HepG2 (cell line): ENCODE results near the gene SLC2A11. TPM values are rescaled to one million over a fixed set of nuclear protein-coding genes. Genes with fewer than 3 reads are reported as not detected.

Experiments
- ADNP ChIP-seq: sonication (generic); formaldehyde crosslinking; IDR thresholded peaks from 2 replicates; pipeline ENCODE4 v1.4.0; 2020; ENCODE audit warnings: missing genetic modification reagents
- CHCHD3 ChIP-seq: sonication (generic); formaldehyde crosslinking; IDR thresholded peaks from 2 replicates; pipeline ENCODE4 v1.8.0; 2022; ENCODE audit warnings: mild to moderate bottlenecking, missing genetic modification reagents, moderate library complexity
- ESRRA ChIP-seq: sonication (generic); formaldehyde crosslinking; IDR thresholded peaks from 2 replicates; pipeline ENCODE4 v1.5.1; 2020; ENCODE audit warnings: mild to moderate bottlenecking, low read depth, missing genetic modification reagents
- HOMEZ ChIP-seq: IDR thresholded peaks from 2 replicates; pipeline ENCODE4 v1.6.1; 2016; ENCODE audit warnings: low read depth
- IRF9 ChIP-seq: sonication (generic); formaldehyde crosslinking; IDR thresholded peaks from 2 replicates; pipeline ENCODE4 v1.8.0; 2022; ENCODE audit warnings: missing genetic modification reagents, mild to moderate bottlenecking, borderline replicate concordance
- JUNB ChIP-seq: sonication (generic); formaldehyde crosslinking; IDR thresholded peaks from 2 replicates; pipeline ENCODE4 v1.8.0; 2022; ENCODE audit warnings: missing genetic modification reagents, mild to moderate bottlenecking, borderline replicate concordance
- KLF12 ChIP-seq: sonication (generic); formaldehyde crosslinking; IDR thresholded peaks from 2 replicates; pipeline ENCODE4 v1.4.0; 2020; ENCODE audit warnings: missing genetic modification reagents, borderline replicate concordance
- MTF1 ChIP-seq: sonication (generic); formaldehyde crosslinking; IDR thresholded peaks from 2 replicates; pipeline ENCODE4 v1.5.0; 2020; ENCODE audit warnings: missing genetic modification reagents
- PBX2 ChIP-seq: IDR thresholded peaks from 2 replicates; pipeline ENCODE4 v1.6.1; 2016; ENCODE audit warnings: control low read depth
- POLR2A ChIP-seq, 2 experiments: IDR thresholded peaks; 2 replicates each; pipeline ENCODE4 v1.6.1; 2011; ENCODE audit warnings: low read depth in 2 of 2, low read length in 2 of 2, mild to moderate bottlenecking in 1 of 2, moderate library complexity in 1 of 2; ENCODE audit not compliant: insufficient read depth in 1 of 2
- SP140L ChIP-seq: sonication (generic); formaldehyde crosslinking; IDR thresholded peaks from 2 replicates; pipeline ENCODE4 v1.4.0; 2020; ENCODE audit warnings: missing genetic modification reagents, borderline replicate concordance
- SP4 ChIP-seq: sonication (generic); formaldehyde crosslinking; IDR thresholded peaks from 2 replicates; pipeline ENCODE4 v1.8.1; 2023; ENCODE audit warnings: mild to moderate bottlenecking, missing genetic modification reagents
- SPEN ChIP-seq: sonication (generic); formaldehyde crosslinking; IDR thresholded peaks from 2 replicates; pipeline ENCODE4 v1.5.1; 2020; ENCODE audit warnings: low read depth, mild to moderate bottlenecking, missing genetic modification reagents
- TARDBP ChIP-seq: sonication (generic); formaldehyde crosslinking; IDR thresholded peaks from 2 replicates; pipeline ENCODE4 v1.8.0; 2022; ENCODE audit warnings: mild to moderate bottlenecking, missing genetic modification reagents
- TBX2 ChIP-seq: sonication (generic); formaldehyde crosslinking; IDR thresholded peaks from 2 replicates; pipeline ENCODE4 v1.5.0; 2020; ENCODE audit warnings: missing genetic modification reagents, mild to moderate bottlenecking, borderline replicate concordance
- ZFP41 ChIP-seq: sonication (generic); formaldehyde crosslinking; IDR thresholded peaks from 2 replicates; pipeline ENCODE4 v1.4.0; 2020; ENCODE audit warnings: mild to moderate bottlenecking, missing genetic modification reagents, borderline replicate concordance
- ZMAT3 ChIP-seq: sonication (generic); formaldehyde crosslinking; conservative IDR thresholded peaks from 2 replicates; pipeline ENCODE4 v1.7.0; 2021; ENCODE audit warnings: missing genetic modification reagents
- ZNF24 ChIP-seq: fragments of 450-650 bp; IDR thresholded peaks from 2 replicates; pipeline ENCODE4 v1.6.1; 2017; ENCODE audit warnings: antibody characterized with exemption, mild to moderate bottlenecking
- ZNF256 ChIP-seq: sonication (generic); formaldehyde crosslinking; conservative IDR thresholded peaks from 2 replicates; pipeline ENCODE4 v1.4.0; 2020; ENCODE audit warnings: missing genetic modification reagents
- ZNF639 ChIP-seq: conservative IDR thresholded peaks from 2 replicates; pipeline ENCODE4 v1.6.1; 2018; ENCODE audit warnings: missing genetic modification reagents
- ZNF777 ChIP-seq: sonication (generic); formaldehyde crosslinking; IDR thresholded peaks from 2 replicates; pipeline ENCODE4 v1.4.0; 2020; ENCODE audit warnings: missing genetic modification reagents
- ZNF850 ChIP-seq: sonication (generic); formaldehyde crosslinking; conservative IDR thresholded peaks from 2 replicates; pipeline ENCODE4 v1.9.0; 2021; ENCODE audit warnings: mild to moderate bottlenecking, missing genetic modification reagents
- ZSCAN25 ChIP-seq: sonication (generic); formaldehyde crosslinking; IDR thresholded peaks from 2 replicates; pipeline ENCODE4 v1.8.0; 2022; ENCODE audit warnings: mild to moderate bottlenecking, missing genetic modification reagents
- ZSCAN29 ChIP-seq: sonication (generic); formaldehyde crosslinking; conservative IDR thresholded peaks from 2 replicates; pipeline ENCODE4 v1.4.0; 2020; ENCODE audit warnings: mild to moderate bottlenecking, missing genetic modification reagents
- polyA plus RNA-seq, 8 experiments: library from polyadenylated mRNA; depleted of rRNA in 3 of 8; stranded (reverse) in 7 of 8; unstranded in 1 of 8; fragments of >200 nt; fragmentation: Illumina TruSeq in 4 of 8; extraction: Trizol in 4 of 8; gene quantifications; 2 replicates each; pipeline versions ENCODE4 v1.2.1 to v1.2.3, GENCODE V29; 2011 to 2016; ENCODE audit warnings: low read depth in 4 of 8, missing spikeins in 1 of 8, mixed read lengths in 1 of 8; ENCODE audit not compliant: insufficient read depth in 1 of 8
- total RNA-seq, 5 experiments: library from RNA; depleted of rRNA; stranded (reverse); fragments of >200 nt; fragmentation: Illumina TruSeq; extraction: Trizol; gene quantifications; 2 replicates each; pipeline ENCODE4 v1.2.3, GENCODE V29; 2016; ENCODE audit warnings: low read depth in 1 of 5
- TF ChIP-seq, protein P1 (sequence below): sonication (generic); formaldehyde crosslinking; IDR thresholded peaks from 2 replicates; pipeline ENCODE4 v1.5.0; 2020; ENCODE audit warnings: mild to moderate bottlenecking, low read depth, missing genetic modification reagents, borderline replicate concordance

SLC2A11 gene
- total and polyA plus RNA-seq, 2 of the 13 experiments (the other 11 are each of a cell fraction or from before 2014, with no cell fraction given): 15.2 to 15.4 TPM

DNA sequence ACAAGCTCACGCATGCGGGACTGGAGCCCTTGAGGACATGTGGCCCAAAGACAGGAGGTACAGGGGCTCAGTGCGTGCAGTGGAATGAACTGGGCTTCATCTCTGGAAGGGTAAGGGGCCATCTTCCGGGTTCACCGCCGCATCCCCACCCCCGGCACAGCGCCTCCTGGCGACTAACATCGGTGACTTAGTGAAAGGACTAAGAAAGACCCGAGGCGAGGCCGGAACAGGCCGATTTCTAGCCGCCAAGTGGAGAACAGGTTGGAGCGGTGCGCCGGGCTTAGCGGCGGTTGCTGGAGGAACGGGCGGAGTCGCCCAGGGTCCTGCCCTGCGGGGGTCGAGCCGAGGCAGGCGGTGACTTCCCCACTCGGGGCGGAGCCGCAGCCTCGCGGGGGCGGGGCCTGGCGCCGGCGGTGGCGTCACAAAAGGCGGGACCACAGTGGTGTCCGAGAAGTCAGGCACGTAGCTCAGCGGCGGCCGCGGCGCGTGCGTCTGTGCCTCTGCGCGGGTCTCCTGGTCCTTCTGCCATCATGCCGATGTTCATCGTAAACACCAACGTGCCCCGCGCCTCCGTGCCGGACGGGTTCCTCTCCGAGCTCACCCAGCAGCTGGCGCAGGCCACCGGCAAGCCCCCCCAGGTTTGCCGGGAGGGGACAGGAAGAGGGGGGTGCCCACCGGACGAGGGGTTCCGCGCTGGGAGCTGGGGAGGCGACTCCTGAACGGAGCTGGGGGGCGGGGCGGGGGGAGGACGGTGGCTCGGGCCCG lies 36.5 kb downstream of the SLC2A11 start, which contains the start of gene MIF (continued):
- 0 out of 2 replicates have a peak, but pooled peaks have one; percentile 5 for TF ChIP-seq ZNF777
- 0 out of 2 replicates have a peak, but pooled peaks have one; percentile 75 for TF ChIP-seq TARDBP (CRISPR knock-in tag)
- TF ChIP-seq ESRRA (CRISPR knock-in tag): 0 out of 2 replicates have a peak, but pooled peaks have one; percentile 51
- TF ChIP-seq CHCHD3 (CRISPR knock-in tag): no peak; the same call in 1 of the 2 replicates
- peak; percentile 74; the same call in 1 of the 2 replicates for TF ChIP-seq ZMAT3 (CRISPR knock-in tag)
- TF ChIP-seq ZSCAN25 (CRISPR knock-in tag): no peak
- peak; percentile 48; the same call in 1 of the 2 replicates for TF ChIP-seq HOMEZ
- TF ChIP-seq JUNB (CRISPR knock-in tag): no peak
- TF ChIP-seq, protein P1, sequence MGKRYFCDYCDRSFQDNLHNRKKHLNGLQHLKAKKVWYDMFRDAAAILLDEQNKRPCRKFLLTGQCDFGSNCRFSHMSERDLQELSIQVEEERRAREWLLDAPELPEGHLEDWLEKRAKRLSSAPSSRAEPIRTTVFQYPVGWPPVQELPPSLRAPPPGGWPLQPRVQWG: no peak
- TF ChIP-seq ZNF24: peak; percentile 39; the same call in 1 of the 2 replicates
- no peak; the same call in none of the 2 replicates for TF ChIP-seq SPEN (CRISPR knock-in tag)
- TF ChIP-seq ADNP (CRISPR knock-in tag): no peak
- peak; percentile 89 to 98 for TF ChIP-seq POLR2A (IDR thresholded peaks at IDR 0.05; ENCODE audit: insufficient read depth in 1 of 2, low read depth in 2 of 2, low read length in 2 of 2)
- TF ChIP-seq SP140L (CRISPR knock-in tag): no peak
- peak; percentile 48; the same call in 1 of the 2 replicates for TF ChIP-seq TBX2 (CRISPR knock-in tag)
- peak; percentile 87 for TF ChIP-seq SP4 (CRISPR knock-in tag)
- TF ChIP-seq MTF1: no peak
- peak; percentile 42; the same call in 1 of the 2 replicates for TF ChIP-seq IRF9 (CRISPR knock-in tag)
- peak; percentile 86; the same call in 1 of the 2 replicates for TF ChIP-seq ZSCAN29 (CRISPR knock-in tag)
- TF ChIP-seq ZNF256: no peak
- no peak for TF ChIP-seq PBX2 (CRISPR knock-in tag)
- no peak for TF ChIP-seq ZNF639 (CRISPR knock-in tag)
- TF ChIP-seq KLF12 (CRISPR knock-in tag): peak; percentile 62; the same call in 1 of the 2 replicates
- no peak; the same call in 1 of the 2 replicates for TF ChIP-seq ZFP41
- TF ChIP-seq ZNF850 (CRISPR knock-in tag): 0 out of 2 replicates have a peak, but pooled peaks have one; percentile 75
